WI38 (cell line): ENCODE measurements around the gene DISC1.

Experiments
- H3K4me3 ChIP-seq: 2 replicates; pipeline ENCODE4 v1.5.1; 2011; ENCODE audit warnings: low read depth, mild to moderate bottlenecking, control low read depth, low read length
- TF ChIP-seq, protein P1 (sequence below): IDR thresholded peaks from 2 replicates; pipeline ENCODE4 v1.5.1; 2012; ENCODE audit warnings: low read depth, mild to moderate bottlenecking, control low read depth, low read length

The DISC1 gene

DNA sequence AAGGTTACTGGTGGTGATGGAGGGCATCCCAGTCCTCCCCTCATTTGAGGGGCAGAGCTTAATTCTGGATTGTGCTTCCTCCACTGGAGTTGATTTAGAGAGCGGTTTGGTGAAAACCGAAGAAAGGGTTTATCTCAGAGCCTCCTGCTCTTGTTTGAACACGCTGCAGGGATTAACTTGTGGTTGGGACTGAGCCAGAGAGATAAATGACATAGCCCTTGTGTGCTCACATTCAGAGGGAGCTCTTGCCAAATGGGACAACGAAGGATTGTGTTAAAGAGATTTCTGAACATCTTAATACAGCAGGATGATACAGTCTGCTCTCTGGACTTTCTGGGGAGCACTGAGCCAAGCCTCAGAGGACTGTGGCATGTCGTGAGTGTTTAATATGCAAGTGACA, 308.2 kb downstream of the DISC1 start:
- H3K4me3 ChIP-seq: no peak overlapping the region
- TF ChIP-seq, protein P1, sequence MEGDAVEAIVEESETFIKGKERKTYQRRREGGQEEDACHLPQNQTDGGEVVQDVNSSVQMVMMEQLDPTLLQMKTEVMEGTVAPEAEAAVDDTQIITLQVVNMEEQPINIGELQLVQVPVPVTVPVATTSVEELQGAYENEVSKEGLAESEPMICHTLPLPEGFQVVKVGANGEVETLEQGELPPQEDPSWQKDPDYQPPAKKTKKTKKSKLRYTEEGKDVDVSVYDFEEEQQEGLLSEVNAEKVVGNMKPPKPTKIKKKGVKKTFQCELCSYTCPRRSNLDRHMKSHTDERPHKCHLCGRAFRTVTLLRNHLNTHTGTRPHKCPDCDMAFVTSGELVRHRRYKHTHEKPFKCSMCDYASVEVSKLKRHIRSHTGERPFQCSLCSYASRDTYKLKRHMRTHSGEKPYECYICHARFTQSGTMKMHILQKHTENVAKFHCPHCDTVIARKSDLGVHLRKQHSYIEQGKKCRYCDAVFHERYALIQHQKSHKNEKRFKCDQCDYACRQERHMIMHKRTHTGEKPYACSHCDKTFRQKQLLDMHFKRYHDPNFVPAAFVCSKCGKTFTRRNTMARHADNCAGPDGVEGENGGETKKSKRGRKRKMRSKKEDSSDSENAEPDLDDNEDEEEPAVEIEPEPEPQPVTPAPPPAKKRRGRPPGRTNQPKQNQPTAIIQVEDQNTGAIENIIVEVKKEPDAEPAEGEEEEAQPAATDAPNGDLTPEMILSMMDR: no peak

DNA sequence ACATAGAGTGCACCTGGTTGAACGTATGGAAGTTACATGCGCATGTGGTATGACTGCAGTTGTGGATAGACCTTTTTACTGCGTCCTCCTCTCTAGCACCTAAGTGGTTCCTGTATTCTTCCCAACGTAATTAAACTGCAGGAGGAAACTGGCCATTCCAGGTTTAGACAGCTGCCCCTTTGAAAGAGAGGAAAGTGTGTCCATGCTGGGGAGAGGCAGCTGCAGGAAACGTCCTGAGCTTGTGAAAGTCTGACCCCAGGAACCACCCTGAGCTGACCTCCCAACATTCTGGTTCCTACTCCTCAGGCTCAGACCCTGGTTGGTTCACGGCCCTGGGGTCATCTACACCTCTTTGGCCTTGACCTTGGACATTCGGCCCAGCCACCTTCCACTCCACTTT, 309.3 kb downstream of the DISC1 start:
- no peak overlapping the region for H3K4me3 ChIP-seq
- TF ChIP-seq, protein P1: no peak

DNA sequence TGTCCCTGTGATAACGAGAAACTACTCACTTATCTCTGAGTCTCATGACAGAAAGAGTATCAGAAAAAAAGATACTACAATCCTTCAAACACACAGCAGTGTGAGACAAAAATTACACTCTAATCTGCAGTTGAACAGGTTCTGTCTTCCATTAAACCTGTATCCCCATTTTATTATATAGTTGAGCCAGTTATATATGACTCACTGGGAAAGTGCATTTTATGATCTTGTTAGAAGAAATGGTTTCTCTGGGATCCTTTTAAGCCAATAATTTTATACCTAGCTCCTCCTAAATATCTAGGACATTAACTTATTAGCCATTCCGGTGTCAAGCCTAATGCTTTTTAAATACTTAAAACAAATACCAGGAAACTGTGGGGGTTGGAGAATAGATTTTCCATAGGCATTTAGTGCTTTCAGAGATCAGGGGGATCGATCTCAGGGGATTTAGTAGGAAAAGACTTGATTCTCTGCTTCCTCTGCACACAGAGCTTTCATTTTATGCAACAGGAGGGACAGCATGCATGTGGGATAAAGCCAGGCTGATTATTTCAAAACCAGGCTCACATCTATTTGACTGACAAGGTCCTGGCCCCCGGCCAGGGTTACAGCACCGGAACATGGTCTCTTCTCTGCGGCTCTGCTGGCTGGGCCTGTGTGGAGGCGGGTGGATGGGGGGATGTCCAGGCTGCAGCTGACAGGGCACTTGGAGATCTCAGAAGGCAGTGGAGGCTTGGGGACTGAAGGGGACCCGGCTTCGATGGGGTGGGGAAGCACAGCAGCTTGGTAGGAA, 310.6 kb downstream of the DISC1 start:
- H3K4me3 ChIP-seq: no peak overlapping the region
- TF ChIP-seq, protein P1: no peak

DNA sequence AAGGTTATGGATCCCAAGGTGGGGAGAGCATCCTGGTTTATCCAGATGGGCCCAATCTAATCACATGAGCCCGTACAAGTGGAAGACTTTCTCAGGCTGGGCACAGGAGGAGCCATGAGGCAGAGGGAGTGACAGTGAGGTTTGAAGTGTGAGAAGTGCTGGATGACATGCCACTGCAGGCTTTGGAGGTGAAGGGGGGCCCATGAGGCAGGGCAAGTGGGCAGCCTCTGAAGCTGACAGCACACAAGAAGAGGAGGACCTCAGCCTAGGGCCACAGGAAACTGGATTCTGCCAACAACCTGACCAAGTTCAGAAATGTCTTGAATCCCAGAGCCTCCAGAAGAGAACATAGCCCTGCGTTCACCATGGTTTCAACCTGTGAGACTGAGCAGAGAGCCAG, 311.6 kb downstream of the DISC1 start:
- TF ChIP-seq, protein P1: no peak
- no peak overlapping the region for H3K4me3 ChIP-seq

DNA sequence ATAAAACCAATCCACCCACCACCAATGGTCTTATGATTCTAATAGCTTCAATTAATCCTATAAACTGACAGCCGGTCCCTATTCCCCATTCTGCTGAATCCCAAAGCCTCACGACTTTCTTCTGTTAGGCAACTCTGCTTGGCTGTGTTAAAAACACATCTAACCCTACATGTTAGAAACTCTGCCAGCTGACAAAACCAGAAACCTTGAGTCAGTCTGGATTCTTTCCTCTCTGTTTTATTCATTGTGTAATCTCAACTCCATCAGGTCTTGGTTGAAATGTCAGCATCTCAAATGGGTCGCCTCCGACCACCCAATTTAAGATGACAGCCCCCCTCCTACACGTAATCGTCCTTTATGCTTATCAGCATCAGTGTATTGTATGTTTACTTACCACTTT, 312.1 kb downstream of the DISC1 start:
- TF ChIP-seq, protein P1: no peak
- no peak overlapping the region for H3K4me3 ChIP-seq

DNA sequence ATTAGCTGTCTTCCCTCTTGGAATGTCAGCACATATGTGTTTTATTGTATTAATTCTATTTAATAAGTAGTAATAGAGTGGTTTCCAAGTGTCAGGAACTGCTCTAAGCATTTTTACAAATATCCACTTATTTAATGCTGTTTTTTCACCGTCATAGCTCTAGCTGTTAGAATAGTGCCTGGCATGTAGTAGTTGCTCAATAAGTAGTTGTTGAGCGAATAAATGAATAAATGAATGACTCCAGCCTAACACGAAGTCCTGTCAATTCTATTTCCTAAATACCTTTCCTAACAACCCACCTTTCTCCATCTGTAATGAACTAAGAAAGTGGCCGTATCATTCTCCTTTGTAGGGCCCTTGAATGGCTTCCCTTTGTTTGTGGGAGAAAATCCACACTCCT, 312.5 kb downstream of the DISC1 start:
- no peak overlapping the region for H3K4me3 ChIP-seq
- TF ChIP-seq, protein P1: no peak

DNA sequence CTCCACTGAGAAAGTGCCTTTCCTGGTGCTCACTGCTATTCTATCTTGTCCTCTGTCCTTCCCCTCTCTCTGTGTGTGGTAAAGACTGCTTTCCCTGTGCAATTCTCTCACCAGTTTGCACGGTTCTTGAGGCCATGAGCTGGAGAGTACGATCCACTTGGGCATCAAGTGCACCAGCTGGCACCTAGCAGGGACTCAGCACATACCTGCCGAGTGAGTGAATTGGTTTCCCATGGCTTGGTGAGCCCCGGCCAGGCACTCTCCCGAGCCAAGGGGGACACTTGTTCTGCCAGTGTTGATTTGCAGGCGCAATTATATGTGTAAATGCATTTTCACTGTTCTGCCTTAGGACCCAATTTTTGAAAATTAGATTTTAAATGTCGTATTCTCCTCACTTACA, 313.5 kb downstream of the DISC1 start:
- TF ChIP-seq, protein P1: no peak
- H3K4me3 ChIP-seq: no peak overlapping the region
